Esophagus squamous epithelium (tissue), 5 donors: ENCODE data around the gene NUMBL. TPM values are rescaled to one million over a fixed set of nuclear protein-coding genes. Genes with fewer than 3 reads are reported as not detected.

Source experiments
- DNase-seq: peaks from one replicate; lab custom pipeline; 2025; lab: John Stamatoyannopoulos, UW
- H3K27ac ChIP-seq, 4 donors: fragments of 200-600 bp; sonication (generic); one replicate each; pipeline ENCODE4 v1.5.1; 2016 to 2019; ENCODE audit warnings: mild to moderate bottlenecking in 1 of 4
- H3K27me3 ChIP-seq, 4 donors: fragments of 200-600 bp; sonication (generic); 1 replicate in 3 of 4; 2 replicates in 1 of 4; pipeline versions ENCODE4 v1.5.1 to v1.6.0; 2017 to 2021; ENCODE audit warnings: antibody characterized with exemption in 1 of 4
- H3K36me3 ChIP-seq, 3 donors: fragments of 200-600 bp; sonication (generic); one replicate each; pipeline ENCODE4 v1.5.1; 2016 to 2019
- H3K4me1 ChIP-seq, 3 donors: fragments of 200-600 bp; sonication (generic); one replicate each; pipeline ENCODE4 v1.5.1; 2017 to 2019
- H3K4me3 ChIP-seq, 4 donors: fragments of 200-600 bp; sonication (generic); 1 replicate in 3 of 4; 2 replicates in 1 of 4; pipeline ENCODE4 v1.5.1; 2016 to 2019; ENCODE audit warnings: mild to moderate bottlenecking in 2 of 4, moderate library complexity in 1 of 4
- H3K9me3 ChIP-seq, 3 donors: fragments of 200-600 bp; sonication (generic); one replicate each; pipeline ENCODE4 v1.5.1; 2016 to 2019
- CTCF ChIP-seq, 6 experiments: fragments of 450-650 bp in 4 of 6; fragments of 200-600 bp in 2 of 6; sonication (generic) in 2 of 6; IDR thresholded peaks; one replicate each; pipeline ENCODE4 v1.5.1; 2016 to 2019; ENCODE audit warnings: antibody characterized with exemption in 6 of 6, mild to moderate bottlenecking in 4 of 6, moderate library complexity in 4 of 6
- POLR2A ChIP-seq, 4 donors: fragments of 450-650 bp; IDR thresholded peaks; one replicate each; pipeline ENCODE4 v1.6.1; 2017; ENCODE audit warnings: antibody characterized with exemption in 4 of 4, mild to moderate bottlenecking in 4 of 4, moderate library complexity in 3 of 4
- WGBS, 2 donors: methylation state at CpG; one replicate each; pipeline ENCODE4 v1.1.5; 2018; 5-methylcytosine and 5-hydroxymethylcytosine counted together
- intact Hi-C: fragments of 100-400 bp; cut with DNase I; formaldehyde crosslinking; loops from one replicate; pipeline ENCODE4 v1.15.0; 2022
- total RNA-seq, 4 donors: library from RNA; depleted of rRNA; stranded (reverse); fragments of >200 nt; gene quantifications; one replicate each; pipeline ENCODE4 v1.1.0, GENCODE V29; 2016
- donor health status: DM: yes; HTN: yes; CAD: no.

NUMBL gene
- total RNA-seq, 4 donors from 2014 or later = 11.2 to 20.8 (median 15.8) TPM

DNA sequence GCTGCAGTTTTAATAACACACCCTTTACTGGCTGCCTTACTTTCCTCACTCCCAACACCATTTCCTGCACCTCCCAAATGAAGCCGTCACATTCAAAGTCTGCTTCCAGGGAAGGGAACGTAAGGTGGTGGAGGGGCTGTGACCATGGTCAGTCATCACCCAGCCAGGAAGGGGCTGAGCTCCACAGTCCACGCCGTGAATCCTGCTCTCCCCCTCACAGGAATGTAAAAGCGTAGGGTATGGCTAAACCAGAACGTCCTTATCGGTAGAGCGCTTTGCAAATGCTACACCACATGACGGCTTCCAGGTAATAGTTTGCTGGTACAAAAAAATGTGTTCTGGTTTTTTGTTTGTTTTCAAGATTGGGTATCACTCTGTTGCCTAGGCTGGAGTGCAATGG is 7.0 kb downstream of the NUMBL start:
- no peaks in the 10 kb centered on the region for H3K9me3 ChIP-seq
- TF ChIP-seq POLR2A (IDR thresholded peaks at IDR 0.05) (no peak), CTCF (IDR thresholded peaks at IDR 0.05) (no peak)
- H3K4me3 ChIP-seq = no peak overlapping the region
- peaks cover 11 to 31% (median 11%) of the 10 kb centered on the region in 3 donors for H3K4me1 ChIP-seq
- no peaks in the 10 kb centered on the region for H3K27me3 ChIP-seq
- DNase-seq = no peak
- WGBS, 2 donors = 93 to 98% methylated on average over 6 to 9 of the region's 9 CpGs
- H3K27ac ChIP-seq = no peak overlapping the region
- intact Hi-C loops = no loop called here
- peaks cover 10 to 84% (median 31%) of the 10 kb centered on the region in 3 donors for H3K36me3 ChIP-seq

GRCh38 chr19:40682431-40682964 is 8.0 kb downstream of the NUMBL start:
- intact Hi-C loops = no loop called here

GRCh38 chr19:40681039-40681438 is 9.4 kb downstream of the NUMBL start:
- peaks cover 10 to 99% (median 48%) of the 10 kb centered on the region in 3 donors for H3K36me3 ChIP-seq

More at GRCh38 chr19:40682431-40682964, 8.0 kb downstream of the NUMBL start:
- no peak for DNase-seq
- H3K9me3 ChIP-seq = no peaks in the 10 kb centered on the region
- no peaks in the 10 kb centered on the region for H3K27me3 ChIP-seq
- peaks cover 10 to 93% (median 40%) of the 10 kb centered on the region in 3 donors for H3K36me3 ChIP-seq
- H3K4me3 ChIP-seq = no peak overlapping the region
- TF ChIP-seq CTCF (IDR thresholded peaks at IDR 0.05) = no peak
- no peak for TF ChIP-seq POLR2A (IDR thresholded peaks at IDR 0.05)
- H3K4me1 ChIP-seq = peaks cover 2 to 21% (median 7%) of the 10 kb centered on the region in 3 donors
- H3K27ac ChIP-seq = no peak overlapping the region
- 87 to 95% methylated on average over 7 to 18 of the region's 18 CpGs for WGBS, 2 donors

GRCh38 chr19:40677156-40677555 is 13.3 kb downstream of the NUMBL start:
- no peak overlapping the region for H3K4me3 ChIP-seq
- H3K9me3 ChIP-seq = no peaks in the 10 kb centered on the region
- TF ChIP-seq POLR2A (IDR thresholded peaks at IDR 0.05) (no peak), CTCF (IDR thresholded peaks at IDR 0.05) (no peak)
- peaks cover 0 to 15% (median 0%) of the 10 kb centered on the region in 3 donors for H3K4me1 ChIP-seq
- H3K27ac ChIP-seq = no peak overlapping the region
- no peaks in the 10 kb centered on the region for H3K27me3 ChIP-seq
- H3K36me3 ChIP-seq = peaks cover 11 to 98% (median 53%) of the 10 kb centered on the region in 3 donors
- DNase-seq = no peak
- intact Hi-C loops = no loop called here
- WGBS, 2 donors = 88 to 93% methylated on average over 10 to 15 of the region's 23 CpGs

More at GRCh38 chr19:40681039-40681438, 9.4 kb downstream of the NUMBL start:
- intact Hi-C loops = no loop called here
- DNase-seq = no peak
- Histone ChIP-seq H3K9me3 (no peaks in the 10 kb centered on the region), H3K27ac (no peak overlapping the region), H3K4me1 (peaks cover 0 to 12% (median 7%) of the 10 kb centered on the region in 3 donors), H3K27me3 (no peaks in the 10 kb centered on the region), H3K4me3 (no peak overlapping the region)
- WGBS, 2 donors = 83 to 90% methylated on average over 1 to 4 of the region's 4 CpGs
- no peak for TF ChIP-seq CTCF (IDR thresholded peaks at IDR 0.05)
- TF ChIP-seq POLR2A (IDR thresholded peaks at IDR 0.05) = no peak

GRCh38 chr19:40674291-40674690 is 16.2 kb downstream of the NUMBL start:
- no peak for DNase-seq
- Histone ChIP-seq H3K27me3 (no peaks in the 10 kb centered on the region), H3K9me3 (no peaks in the 10 kb centered on the region), H3K27ac (peak overlapping the region in 2 of 4 donors; percentile 16 to 44), H3K36me3 (peaks cover 13 to 98% (median 51%) of the 10 kb centered on the region in 3 donors), H3K4me3 (no peak overlapping the region), H3K4me1 (peaks cover 0 to 15% (median 0%) of the 10 kb centered on the region in 3 donors)
- no peak for TF ChIP-seq POLR2A (IDR thresholded peaks at IDR 0.05)
- no peak for TF ChIP-seq CTCF (IDR thresholded peaks at IDR 0.05)
- intact Hi-C loops = no loop called here
- WGBS, 2 donors = 58 to 69% methylated on average over 3 of the region's 3 CpGs
